ENCODE measurements around the gene KIF16B. TPM values are rescaled to one million over a fixed set of nuclear protein-coding genes. Genes with fewer than 3 reads are reported as not detected.

The KIF16B gene
- total RNA-seq, 1 donor from 2014 or later = 9.4 TPM

- no peak for TF ChIP-seq CTCF (conservative IDR thresholded peaks at IDR 0.05)
- no peak for DNase-seq (ENCODE audit: low read depth, low spot score)
- no peaks in the 10 kb centered on the region for H3K27me3 Mint-ChIP-seq (ENCODE audit: low read depth)
These were observed 165.8 kb downstream of the KIF16B start for GRCh38 chr20:16407251-16408067.

GRCh38 chr20:16405254-16405653 is 168.0 kb downstream of the KIF16B start:
- H3K27me3 Mint-ChIP-seq (ENCODE audit: low read depth) = no peaks in the 10 kb centered on the region
- H3K36me3 Mint-ChIP-seq (ENCODE audit: low read depth) = peaks cover 25% of the 10 kb centered on the region

More at GRCh38 chr20:16407251-16408067, 165.8 kb downstream of the KIF16B start:
- Mint-ChIP-seq H3K4me3 (no peak overlapping the region), H3K4me1 (no peaks in the 10 kb centered on the region), H3K27ac (ENCODE audit: unreplicated experiment) (no peak overlapping the region), H3K9me3 (peaks cover 13% of the 10 kb centered on the region), H3K36me3 (ENCODE audit: low read depth) (peaks cover 31% of the 10 kb centered on the region)

GRCh38 chr20:16404640-16405039 is 168.6 kb downstream of the KIF16B start:
- Mint-ChIP-seq H3K27ac (ENCODE audit: unreplicated experiment) (no peak overlapping the region), H3K9me3 (peaks cover 12% of the 10 kb centered on the region), H3K36me3 (ENCODE audit: low read depth) (peaks cover 28% of the 10 kb centered on the region), H3K4me1 (no peaks in the 10 kb centered on the region), H3K27me3 (ENCODE audit: low read depth) (no peaks in the 10 kb centered on the region), H3K4me3 (no peak overlapping the region)
- DNase-seq (ENCODE audit: low read depth, low spot score) = no peak
- no peak for TF ChIP-seq CTCF (conservative IDR thresholded peaks at IDR 0.05)

More at GRCh38 chr20:16405254-16405653, 168.0 kb downstream of the KIF16B start:
- no peak for DNase-seq (ENCODE audit: low read depth, low spot score)
- H3K27ac Mint-ChIP-seq (ENCODE audit: unreplicated experiment) = no peak overlapping the region
- H3K4me3 Mint-ChIP-seq = no peak overlapping the region
- H3K9me3 Mint-ChIP-seq = peaks cover 10% of the 10 kb centered on the region
- no peak for TF ChIP-seq CTCF (conservative IDR thresholded peaks at IDR 0.05)
- H3K4me1 Mint-ChIP-seq = no peaks in the 10 kb centered on the region

DNA sequence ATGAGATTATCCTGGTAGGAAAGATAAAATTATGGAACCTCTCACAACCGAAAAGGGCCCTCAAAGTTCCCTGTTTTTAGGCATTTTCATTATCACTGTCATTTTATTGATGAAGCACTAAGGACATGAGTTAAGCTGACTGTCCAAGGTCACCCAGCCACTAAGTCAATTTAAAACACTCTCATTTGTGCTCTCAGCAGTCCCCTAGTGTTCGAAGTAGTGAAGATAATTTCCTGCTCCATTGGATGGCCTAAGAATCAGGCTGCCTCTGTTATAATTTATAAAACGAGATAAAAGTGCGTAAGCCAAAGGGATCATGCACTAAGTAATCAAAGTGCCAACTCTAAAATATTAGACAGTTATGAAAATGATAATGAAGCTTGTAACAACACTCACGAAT is 169.1 kb downstream of the KIF16B start:
- no peak for DNase-seq (ENCODE audit: low read depth, low spot score)
- TF ChIP-seq CTCF (conservative IDR thresholded peaks at IDR 0.05) = no peak
- Mint-ChIP-seq H3K9me3 (peaks cover 9% of the 10 kb centered on the region), H3K36me3 (ENCODE audit: low read depth) (peaks cover 28% of the 10 kb centered on the region), H3K27ac (ENCODE audit: unreplicated experiment) (no peak overlapping the region), H3K4me3 (no peak overlapping the region), H3K27me3 (ENCODE audit: low read depth) (no peaks in the 10 kb centered on the region), H3K4me1 (no peaks in the 10 kb centered on the region)

- no peak for DNase-seq (ENCODE audit: low read depth, low spot score)
- TF ChIP-seq CTCF (conservative IDR thresholded peaks at IDR 0.05) = no peak
- no peaks in the 10 kb centered on the region for H3K4me1 Mint-ChIP-seq
- peaks cover 9% of the 10 kb centered on the region for H3K9me3 Mint-ChIP-seq
- H3K36me3 Mint-ChIP-seq (ENCODE audit: low read depth) = peaks cover 31% of the 10 kb centered on the region
- H3K27ac Mint-ChIP-seq (ENCODE audit: unreplicated experiment) = no peak overlapping the region
- no peaks in the 10 kb centered on the region for H3K27me3 Mint-ChIP-seq (ENCODE audit: low read depth)
- no peak overlapping the region for H3K4me3 Mint-ChIP-seq
These were observed 173.0 kb downstream of the KIF16B start for GRCh38 chr20:16400234-16400633.
